Non-pigmented ciliary epithelial cell (primary cell): ENCODE data around the gene SPG7.

ENCODE experiments used
- DNase-seq: peaks from one replicate; pipeline ENCODE4 v3.0.0-alpha.2; 2010; ENCODE audit warnings: low read depth

Gene SPG7

GRCh38 chr16:89517128-89517527, 8.9 kb downstream of the SPG7 start:
- no peak for DNase-seq

GRCh38 chr16:89519881-89520280, 11.7 kb downstream of the SPG7 start:
- no peak for DNase-seq

- DNase-seq, result no peak
These were observed 14.1 kb downstream of the SPG7 start for GRCh38 chr16:89522287-89522686.

- no peak for DNase-seq
These were observed 15.6 kb downstream of the SPG7 start for GRCh38 chr16:89523680-89524344.

GRCh38 chr16:89525146-89525913, 17.1 kb downstream of the SPG7 start:
- no peak for DNase-seq

- DNase-seq, result no peak
These were observed 20.9 kb downstream of the SPG7 start for GRCh38 chr16:89529097-89529496.

GRCh38 chr16:89530401-89531381, 22.5 kb downstream of the SPG7 start:
- DNase-seq, result no peak

GRCh38 chr16:89531821-89532526, 23.8 kb downstream of the SPG7 start:
- no peak for DNase-seq

- no peak for DNase-seq
These were observed 26.1 kb downstream of the SPG7 start for GRCh38 chr16:89534252-89534756.

- DNase-seq, result no peak
These were observed 28.2 kb downstream of the SPG7 start for GRCh38 chr16:89536371-89536770.

- no peak for DNase-seq
These were observed 28.8 kb downstream of the SPG7 start for GRCh38 chr16:89536886-89537548.

- no peak for DNase-seq
These were observed 29.3 kb downstream of the SPG7 start for GRCh38 chr16:89537549-89537925.

- no peak for DNase-seq
These were observed 30.1 kb downstream of the SPG7 start for GRCh38 chr16:89538286-89538685.

GRCh38 chr16:89540557-89540956, 32.4 kb downstream of the SPG7 start:
- no peak for DNase-seq

GRCh38 chr16:89541792-89542191, 33.6 kb downstream of the SPG7 start:
- DNase-seq, result no peak

- no peak for DNase-seq
These were observed 35.9 kb downstream of the SPG7 start for GRCh38 chr16:89544113-89544512.

GRCh38 chr16:89544713-89545043, 36.5 kb downstream of the SPG7 start:
- DNase-seq, result no peak

GRCh38 chr16:89545044-89545830, 37.0 kb downstream of the SPG7 start:
- DNase-seq, result no peak

- no peak for DNase-seq
These were observed 37.8 kb downstream of the SPG7 start for GRCh38 chr16:89545831-89546574.

- no peak for DNase-seq
These were observed 38.6 kb downstream of the SPG7 start for GRCh38 chr16:89546781-89547180.
